ENCODE measurements around the gene C12orf56. TPM values are rescaled to one million over a fixed set of nuclear protein-coding genes. Genes with fewer than 3 reads are reported as not detected.

The C12orf56 gene
- total and polyA plus RNA-seq, 9 of the 15 experiments (the other 6 are each of a cell fraction or from before 2014, with no cell fraction given) = 0.40 to 4.8 (median 1.2) TPM

GRCh38 chr12:64428956-64429355 lies 38.4 kb upstream of the C12orf56 start:
- TF ChIP-seq LARP7 (IDR thresholded peaks at IDR 0.05) (no peak), PRMT5 (CRISPR knock-in tag; IDR thresholded peaks at IDR 0.05) (no peak), HMGN3 (IDR thresholded peaks at IDR 0.05; ENCODE audit: borderline replicate concordance, extremely low read depth, insufficient read length, low read depth, low read length) (no peak)
- TF ChIP-seq, protein P1, sequence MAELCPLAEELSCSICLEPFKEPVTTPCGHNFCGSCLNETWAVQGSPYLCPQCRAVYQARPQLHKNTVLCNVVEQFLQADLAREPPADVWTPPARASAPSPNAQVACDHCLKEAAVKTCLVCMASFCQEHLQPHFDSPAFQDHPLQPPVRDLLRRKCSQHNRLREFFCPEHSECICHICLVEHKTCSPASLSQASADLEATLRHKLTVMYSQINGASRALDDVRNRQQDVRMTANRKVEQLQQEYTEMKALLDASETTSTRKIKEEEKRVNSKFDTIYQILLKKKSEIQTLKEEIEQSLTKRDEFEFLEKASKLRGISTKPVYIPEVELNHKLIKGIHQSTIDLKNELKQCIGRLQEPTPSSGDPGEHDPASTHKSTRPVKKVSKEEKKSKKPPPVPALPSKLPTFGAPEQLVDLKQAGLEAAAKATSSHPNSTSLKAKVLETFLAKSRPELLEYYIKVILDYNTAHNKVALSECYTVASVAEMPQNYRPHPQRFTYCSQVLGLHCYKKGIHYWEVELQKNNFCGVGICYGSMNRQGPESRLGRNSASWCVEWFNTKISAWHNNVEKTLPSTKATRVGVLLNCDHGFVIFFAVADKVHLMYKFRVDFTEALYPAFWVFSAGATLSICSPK (IDR thresholded peaks at IDR 0.05; ENCODE audit: borderline replicate concordance) = no peak
- no peak overlapping the region for H3K9ac ChIP-seq (ENCODE audit: insufficient read depth in 1 of 2, low read depth in 2 of 2, low read length in 2 of 2)
- H3K79me2 ChIP-seq (ENCODE audit: control insufficient read depth, insufficient read depth, low read length) = peaks cover 3% of the 10 kb centered on the region; the same call in 1 of the 3 replicates
- intact Hi-C loops (cut with micrococcal nuclease) (no loop called here), in situ Hi-C loops (cut with MboI) (no loop called here)
- DNase-seq (ENCODE audit: extremely low read depth in 1 of 4, low spot score in 3 of 4) (no peak), ATAC-seq (no peak; the same call in 2 of the 3 replicates), FAIRE-seq (no peak)
- H3K4me3 ChIP-seq = no peak overlapping the region
- H3K27me3 ChIP-seq (ENCODE audit: control insufficient read depth in 2 of 2, insufficient read depth in 2 of 2, low read length in 2 of 2) = no peaks in the 10 kb centered on the region
- CTCF ChIA-PET (ENCODE audit: low intra/inter-chr PET ratio) = no interaction called here
- no peak overlapping the region for H2AFZ ChIP-seq (ENCODE audit: low read depth, low read length)
- H3K4me2 ChIP-seq (ENCODE audit: insufficient read depth, low read length) = no peak overlapping the region
- no peaks in the 10 kb centered on the region for H4K20me1 ChIP-seq (replicated peaks; ENCODE audit: control insufficient read depth, insufficient read depth, low read length)
- H3K9me3 ChIP-seq (replicated peaks; ENCODE audit: control insufficient read depth, insufficient read depth, low read depth, low read length) = no peaks in the 10 kb centered on the region
- H3K27ac ChIP-seq (ENCODE audit: extremely low read depth, low read depth, low read length) = no peak overlapping the region
- POLR2A ChIA-PET = interaction anchor here (1.2 kb wide), 1 partner anchor 22 kb away, joined by 4 read pairs; no protein-coding TSS in a partner anchor
- no peaks in the 10 kb centered on the region for H3K9me1 ChIP-seq (ENCODE audit: control insufficient read depth, insufficient read depth, low read length)
- no peaks in the 10 kb centered on the region for H3K4me1 ChIP-seq (replicated peaks in 1 of 2; ENCODE audit: control insufficient read depth in 2 of 2, insufficient read depth in 2 of 2, low read length in 2 of 2)
- no TSS peak for BruUV-seq (replicated peaks)
- WGBS (ENCODE audit: insufficient coverage, low coverage, missing lambda C conversion rate) = 90% methylated on average over 4 of the region's 4 CpGs
- peaks cover 96% of the 10 kb centered on the region for H3K36me3 ChIP-seq (ENCODE audit: control insufficient read depth, insufficient read depth, low read length)

All from K562 (cell line).